ENCODE measurements around the gene CNKSR1.

CNKSR1 gene

DNA sequence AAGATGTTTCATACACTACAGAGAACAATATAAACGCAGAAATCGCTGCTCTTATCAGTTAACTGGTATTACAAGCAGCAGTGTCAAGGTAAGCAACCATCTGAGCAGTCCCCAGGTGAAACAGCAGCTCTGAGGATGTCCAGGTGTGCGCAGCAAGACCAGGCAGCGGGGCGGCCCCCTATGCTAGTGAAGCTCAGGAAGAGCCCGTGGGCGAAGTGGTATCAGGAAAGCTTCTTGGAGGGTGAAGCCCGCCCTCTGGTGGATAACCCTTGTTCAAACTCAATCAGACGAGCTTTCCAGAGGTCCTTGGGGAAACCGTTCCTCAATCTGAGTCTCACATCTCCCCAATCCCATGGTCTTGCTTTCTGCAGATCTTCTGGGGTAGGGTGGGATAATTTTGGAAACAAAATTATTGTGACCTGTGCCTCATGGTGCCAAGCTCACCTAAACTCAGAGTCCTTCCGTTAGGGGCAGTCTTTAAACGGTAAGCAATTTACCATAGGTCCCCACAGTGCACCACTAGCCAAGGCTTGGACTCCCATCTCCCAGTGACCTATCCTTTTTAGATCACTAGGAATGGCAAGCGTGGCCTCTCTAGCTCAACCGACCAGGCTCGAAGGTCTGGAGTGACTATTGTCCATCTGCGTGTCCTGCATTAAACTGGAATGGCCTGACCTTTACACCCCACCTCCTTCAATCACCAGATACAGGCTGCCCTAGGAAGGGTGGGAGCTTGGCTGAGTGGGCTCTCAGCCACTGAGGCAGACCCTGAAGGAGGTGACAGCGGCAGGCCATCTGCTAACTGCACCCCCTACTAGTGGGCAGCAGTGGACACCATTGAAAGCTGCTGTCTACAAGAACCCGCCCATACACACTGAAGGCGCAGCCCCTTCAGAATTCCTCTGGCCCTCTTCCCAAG is 32.0 kb upstream of the CNKSR1 start (continued):
- TF ChIP-seq ZSCAN23 (tag by site-specific recombination; IDR thresholded peaks at IDR 0.05): no peak
- TF ChIP-seq ZNF837 (tag by site-specific recombination; IDR thresholded peaks at IDR 0.05): no peak
- TF ChIP-seq ZNF561 (tag by site-specific recombination; IDR thresholded peaks at IDR 0.05; ENCODE audit: borderline replicate concordance): peak; percentile 50; the same call in 1 of the 2 replicates
- TF ChIP-seq ZNF335 (tag by site-specific recombination; conservative IDR thresholded peaks at IDR 0.05): peak; percentile 91
- no peak for TF ChIP-seq ZNF10 (tag by site-specific recombination; IDR thresholded peaks at IDR 0.05)
- TF ChIP-seq ZBTB10 (tag by site-specific recombination; IDR thresholded peaks at IDR 0.05): no peak
- TF ChIP-seq ZSCAN30 (tag by site-specific recombination; IDR thresholded peaks at IDR 0.05): 0 out of 2 replicates have a peak, but pooled peaks have one; percentile 29
- no peak for TF ChIP-seq HOXA7 (CRISPR knock-in tag; IDR thresholded peaks at IDR 0.05; ENCODE audit: borderline replicate concordance)
- no peak for TF ChIP-seq ZNF777 (tag by site-specific recombination; IDR thresholded peaks at IDR 0.05; ENCODE audit: borderline replicate concordance)
- no peak for TF ChIP-seq ZNF175 (tag by site-specific recombination; IDR thresholded peaks at IDR 0.05)

DNA sequence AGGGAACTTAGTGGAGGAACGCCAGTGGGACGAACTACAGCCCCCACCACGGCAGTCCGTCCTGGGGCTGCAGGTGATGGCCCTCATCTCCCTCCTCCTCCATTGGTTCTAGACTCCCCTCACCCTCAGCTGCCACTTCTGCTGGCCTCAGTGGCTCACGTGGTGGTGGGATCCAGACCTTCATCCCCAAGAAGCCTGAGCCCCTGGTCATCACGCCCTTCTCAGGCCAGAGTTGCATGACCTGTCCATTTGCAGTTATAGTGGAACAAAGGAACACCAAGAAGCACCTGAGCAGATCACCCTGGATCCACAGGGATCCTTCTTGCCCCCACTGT is 31.4 kb upstream of the CNKSR1 start:
- H3K9me3 ChIP-seq (ENCODE audit: control insufficient read depth, insufficient read depth, low read depth, low read length): no peaks in the 10 kb centered on the region
- H3K27ac ChIP-seq (ENCODE audit: extremely low read depth, low read depth, low read length): no peak overlapping the region
- no peak for TF ChIP-seq ZNF341 (tag by site-specific recombination; IDR thresholded peaks at IDR 0.05; ENCODE audit: low read depth)
- TF ChIP-seq ZNF239 (tag by site-specific recombination; IDR thresholded peaks at IDR 0.05): no peak
- no peak for TF ChIP-seq ZNF416 (tag by site-specific recombination; IDR thresholded peaks at IDR 0.05)
- TF ChIP-seq ZNF211 (tag by site-specific recombination; IDR thresholded peaks at IDR 0.05; ENCODE audit: low read depth): no peak
- TF ChIP-seq ZNF248 (tag by site-specific recombination; IDR thresholded peaks at IDR 0.05): no peak
- no peak for TF ChIP-seq ZNF521 (tag by site-specific recombination; IDR thresholded peaks at IDR 0.05)
- no peak for TF ChIP-seq ZNF76 (tag by site-specific recombination; IDR thresholded peaks at IDR 0.05; ENCODE audit: borderline replicate concordance, low read depth)
- TF ChIP-seq ZBTB44 (tag by site-specific recombination; IDR thresholded peaks at IDR 0.05): no peak
- TF ChIP-seq ZNF19 (tag by site-specific recombination; IDR thresholded peaks at IDR 0.05; ENCODE audit: low read depth): no peak
- TF ChIP-seq ZNF548 (tag by site-specific recombination; IDR thresholded peaks at IDR 0.05): no peak
- TF ChIP-seq IKZF3 (tag by site-specific recombination; IDR thresholded peaks at IDR 0.05): no peak
- TF ChIP-seq, protein P1, sequence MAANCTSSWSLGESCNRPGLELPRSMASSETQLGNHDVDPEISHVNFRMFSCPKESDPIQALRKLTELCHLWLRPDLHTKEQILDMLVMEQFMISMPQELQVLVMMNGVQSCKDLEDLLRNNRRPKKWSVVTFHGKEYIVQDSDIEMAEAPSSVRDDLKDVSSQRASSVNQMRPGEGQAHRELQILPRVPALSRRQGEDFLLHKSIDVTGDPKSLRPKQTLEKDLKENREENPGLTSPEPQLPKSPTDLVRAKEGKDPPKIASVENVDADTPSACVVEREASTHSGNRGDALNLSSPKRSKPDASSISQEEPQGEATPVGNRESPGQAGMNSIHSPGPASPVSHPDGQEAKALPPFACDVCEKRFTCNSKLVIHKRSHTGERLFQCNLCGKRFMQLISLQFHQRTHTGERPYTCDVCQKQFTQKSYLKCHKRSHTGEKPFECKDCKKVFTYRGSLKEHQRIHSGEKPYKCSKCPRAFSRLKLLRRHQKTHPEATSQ (tag by site-specific recombination; IDR thresholded peaks at IDR 0.05): no peak
- TF ChIP-seq ZNF580 (tag by site-specific recombination; IDR thresholded peaks at IDR 0.05): no peak
- no peak for TF ChIP-seq BCL11A (tag by site-specific recombination; IDR thresholded peaks at IDR 0.05; ENCODE audit: low read depth)
- TF ChIP-seq HOXA7 (CRISPR knock-in tag; IDR thresholded peaks at IDR 0.05; ENCODE audit: borderline replicate concordance): no peak
- no peak for TF ChIP-seq KLF9 (tag by site-specific recombination; IDR thresholded peaks at IDR 0.05; ENCODE audit: low read depth)
- no peak overlapping the region for H3K4me3 ChIP-seq (ENCODE audit: low read depth, low read length)
- ChIA-PET CTCF (interaction anchor here (0.6 to 7.4 kb wide), 25 partner anchors 10 to 251 kb away, joined by 3 to 129 read pairs (median 9); partner anchors contain the start of gene FAM110D), POLR2A (interaction anchor here (1.1 to 1.5 kb wide), 2 partner anchors 38 to 110 kb away, joined by 3 to 10 read pairs; no protein-coding TSS in a partner anchor)
- H3K36me3 ChIP-seq (ENCODE audit: control insufficient read depth in 2 of 2, insufficient read depth in 1 of 2, low read length in 2 of 2): no peaks in the 10 kb centered on the region
- H3K4me1 ChIP-seq (ENCODE audit: control insufficient read depth, insufficient read depth, low read length): no peaks in the 10 kb centered on the region

All from HEK293 (cell line).